HG03520 (cell line): ENCODE results near the gene RXRA.

Experiments
- ATAC-seq: cut with Tn5 transposase; IDR thresholded peaks from one replicate; pipeline ENCODE4 v1.9.1; 2021; ENCODE audit warnings: mild to moderate bottlenecking, moderate library complexity; ENCODE audit not compliant: unreplicated experiment

The RXRA gene

DNA sequence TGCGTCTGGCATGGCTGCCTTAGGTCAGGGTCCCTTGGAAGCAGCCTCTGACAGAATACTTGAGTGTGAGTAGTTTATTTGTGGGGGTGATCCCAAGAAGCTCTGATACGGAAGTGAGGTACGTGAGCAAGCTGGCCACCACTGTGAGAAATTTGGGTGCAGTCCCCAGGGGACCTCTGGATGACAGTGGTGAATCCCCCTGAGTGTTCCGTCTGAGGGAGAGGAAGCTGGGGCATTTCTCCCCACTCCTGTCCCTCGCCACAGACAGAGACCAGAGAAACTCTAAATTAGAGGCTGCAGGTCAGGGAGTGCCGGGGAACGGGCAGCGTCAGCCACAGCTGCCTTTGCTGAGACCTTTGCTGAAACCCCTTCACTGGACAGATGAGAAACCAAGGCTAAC is 159.4 kb downstream of the RXRA start:
- ATAC-seq, result no peak

DNA sequence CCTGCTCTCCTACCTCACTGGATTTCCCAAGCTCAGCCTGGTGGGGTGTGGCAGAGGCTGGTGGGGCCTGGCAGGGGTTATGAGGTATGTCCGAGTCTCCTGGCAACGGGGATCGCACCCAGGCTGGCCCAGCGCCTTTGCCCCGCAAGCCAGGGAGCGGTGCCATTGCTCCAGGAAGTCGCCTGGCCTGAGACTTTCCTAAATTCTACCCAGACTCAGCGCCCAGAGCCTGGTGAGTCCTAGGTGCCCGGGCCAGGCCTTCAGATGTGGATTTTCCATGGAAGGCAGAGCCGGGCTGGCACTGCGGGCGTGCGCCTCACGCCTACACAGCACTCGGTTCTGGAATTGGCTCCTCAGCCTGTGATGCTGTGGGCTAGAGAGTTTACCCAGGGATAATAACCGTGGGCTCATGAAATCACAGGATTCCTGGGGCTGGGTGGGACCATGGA is 159.9 kb downstream of the RXRA start:
- no peak for ATAC-seq

DNA sequence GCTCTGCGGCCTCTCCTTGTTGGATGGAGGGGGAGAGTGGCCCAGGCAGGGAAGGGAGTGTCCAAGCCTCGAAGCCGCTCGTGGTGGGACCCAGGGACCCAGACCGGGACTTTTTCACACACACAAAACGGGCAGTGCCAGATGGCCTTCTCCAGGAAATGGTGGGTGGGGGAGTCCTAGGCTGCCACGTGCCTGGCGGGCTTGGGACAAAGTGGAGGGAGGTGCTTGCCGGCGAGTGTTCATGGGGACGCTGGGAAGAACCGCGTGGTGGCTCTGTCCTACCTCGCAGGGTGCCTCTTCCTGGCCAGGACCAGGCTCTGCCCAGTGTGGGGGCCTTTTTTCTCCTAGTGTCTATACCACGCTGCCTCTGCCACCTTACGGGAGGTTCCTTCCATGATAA is 160.3 kb downstream of the RXRA start:
- ATAC-seq, result no peak
